ENCODE results near the gene DROSHA. TPM values are rescaled to one million over a fixed set of nuclear protein-coding genes. Genes with fewer than 3 reads are reported as not detected.

Gene DROSHA
- total RNA-seq, 1 donor from 2014 or later, result 59.3 TPM

GRCh38 chr5:31361234-31361633 is 170.7 kb downstream of the DROSHA start:
- Mint-ChIP-seq H3K9me3 (ENCODE audit: low read depth) (peaks cover 6% of the 10 kb centered on the region), H3K4me1 (ENCODE audit: low read depth) (peaks cover 42% of the 10 kb centered on the region), H3K4me3 (ENCODE audit: unreplicated experiment) (no peak overlapping the region), H3K36me3 (ENCODE audit: low read depth) (no peaks in the 10 kb centered on the region), H3K27ac (ENCODE audit: unreplicated experiment) (no peak overlapping the region), H3K27me3 (ENCODE audit: low read depth) (no peaks in the 10 kb centered on the region)
- no peak for TF ChIP-seq CTCF (IDR thresholded peaks at IDR 0.05)
- no peak for DNase-seq (ENCODE audit: low spot score)

- H3K36me3 Mint-ChIP-seq (ENCODE audit: low read depth), result no peaks in the 10 kb centered on the region
- no peak overlapping the region for H3K4me3 Mint-ChIP-seq (ENCODE audit: unreplicated experiment)
- H3K9me3 Mint-ChIP-seq (ENCODE audit: low read depth), result peaks cover 8% of the 10 kb centered on the region
- no peaks in the 10 kb centered on the region for H3K27me3 Mint-ChIP-seq (ENCODE audit: low read depth)
- no peak for TF ChIP-seq CTCF (IDR thresholded peaks at IDR 0.05)
- peaks cover 28% of the 10 kb centered on the region for H3K4me1 Mint-ChIP-seq (ENCODE audit: low read depth)
- DNase-seq (ENCODE audit: low spot score), result no peak
- H3K27ac Mint-ChIP-seq (ENCODE audit: unreplicated experiment), result no peak overlapping the region
Observed at GRCh38 chr5:31359839-31360238, 172.1 kb downstream of the DROSHA start.

- Mint-ChIP-seq H3K4me3 (ENCODE audit: unreplicated experiment) (no peak overlapping the region), H3K27ac (ENCODE audit: unreplicated experiment) (no peak overlapping the region), H3K27me3 (ENCODE audit: low read depth) (peaks cover 2% of the 10 kb centered on the region), H3K36me3 (ENCODE audit: low read depth) (no peaks in the 10 kb centered on the region), H3K9me3 (ENCODE audit: low read depth) (peaks cover 3% of the 10 kb centered on the region), H3K4me1 (ENCODE audit: low read depth) (peaks cover 4% of the 10 kb centered on the region)
- TF ChIP-seq CTCF (IDR thresholded peaks at IDR 0.05), result no peak
- no peak for DNase-seq (ENCODE audit: low spot score)
Observed at GRCh38 chr5:31357038-31357437, 174.9 kb downstream of the DROSHA start.

GRCh38 chr5:31355337-31355736 is 176.6 kb downstream of the DROSHA start:
- TF ChIP-seq CTCF (IDR thresholded peaks at IDR 0.05), result no peak
- DNase-seq (ENCODE audit: low spot score), result no peak
- Mint-ChIP-seq H3K4me3 (ENCODE audit: unreplicated experiment) (no peak overlapping the region), H3K9me3 (ENCODE audit: low read depth) (peaks cover 3% of the 10 kb centered on the region), H3K36me3 (ENCODE audit: low read depth) (no peaks in the 10 kb centered on the region), H3K27me3 (ENCODE audit: low read depth) (peaks cover 2% of the 10 kb centered on the region), H3K4me1 (ENCODE audit: low read depth) (no peaks in the 10 kb centered on the region), H3K27ac (ENCODE audit: unreplicated experiment) (no peak overlapping the region)

Other genes starting within 250 kb of the DROSHA start
- 17.2 to 21.9 TPM (median 20.2 TPM) in 3 replicates for gene C5orf22, start 208 bp upstream of the DROSHA start, total RNA-seq
- gene PDZD2, start 107.0 kb upstream of the DROSHA start, total RNA-seq, result 30.9 to 34.0 TPM (median 32.1 TPM) in 3 replicates

All from chondrocyte (in vitro differentiated cells).